Measurements from ENCODE around the gene PRR19. TPM values are rescaled to one million over a fixed set of nuclear protein-coding genes. Genes with fewer than 3 reads are reported as not detected.
"Not testable (repeated sequence)": the region's sequence is repeated elsewhere in the genome, so short reads cannot be mapped to it uniquely, and the experiment has no call there.

Gene PRR19
- total RNA-seq, 2 donors from 2014 or later, result 0.32 to 1.0 TPM

GRCh38 chr19:42254850-42255765 is 46.8 kb upstream of the PRR19 start, which contains the start of gene ERF:
TSS of gene ERF (minus strand) at chr19:42255128. CDS start at chr19:42254999, 129 bp downstream.
- H3K9me3 ChIP-seq, result no peaks in the 10 kb centered on the region
- no peaks in the 10 kb centered on the region for H3K36me3 ChIP-seq
- no peak for TF ChIP-seq CTCF (IDR thresholded peaks at IDR 0.05)
- intact Hi-C loops (cut with DNase I), result no loop called here
- H3K27ac ChIP-seq, result peak within 1 kb of the TSS; percentile 93
- peak; percentile 95 for DNase-seq
- peak within 1 kb of the TSS; percentile 86 for H3K4me3 ChIP-seq
- peak within 1 kb of the TSS; percentile 97 to 100 for H3K9ac ChIP-seq (ENCODE audit: low read depth in 2 of 2, low read length in 2 of 2)
- H3K4me1 ChIP-seq, result peaks cover 10% of the 10 kb centered on the region
- no peaks in the 10 kb centered on the region for H3K27me3 ChIP-seq

- peak overlapping the region; percentile 93 for H3K27ac ChIP-seq
- H3K27me3 ChIP-seq, result no peaks in the 10 kb centered on the region
- intact Hi-C loops (cut with DNase I), result no loop called here
- H3K9me3 ChIP-seq, result no peaks in the 10 kb centered on the region
- no peak for TF ChIP-seq CTCF (IDR thresholded peaks at IDR 0.05)
- peak overlapping the region; percentile 74 to 88 for H3K9ac ChIP-seq (ENCODE audit: low read depth in 2 of 2, low read length in 2 of 2)
- peaks cover 10% of the 10 kb centered on the region for H3K4me1 ChIP-seq
- H3K4me3 ChIP-seq, result peak overlapping the region; percentile 86
- DNase-seq, result peak; percentile 47
- H3K36me3 ChIP-seq, result no peaks in the 10 kb centered on the region
Observed at GRCh38 chr19:42255766-42256745, 45.9 kb upstream of the PRR19 start.

GRCh38 chr19:42257842-42258241 is 44.1 kb upstream of the PRR19 start:
- DNase-seq; H3K36me3 ChIP-seq; H3K4me3 ChIP-seq; H3K9me3 ChIP-seq; intact Hi-C loops (cut with DNase I); H3K27ac ChIP-seq; H3K4me1 ChIP-seq; H3K27me3 ChIP-seq; H3K9ac ChIP-seq (ENCODE audit: low read depth in 2 of 2, low read length in 2 of 2): not testable (repeated sequence)

GRCh38 chr19:42261763-42262162 is 40.2 kb upstream of the PRR19 start:
- DNase-seq, result no peak
- H3K4me1 ChIP-seq, result no peaks in the 10 kb centered on the region
- no peaks in the 10 kb centered on the region for H3K9me3 ChIP-seq
- H3K27me3 ChIP-seq, result no peaks in the 10 kb centered on the region
- no peak overlapping the region for H3K9ac ChIP-seq (ENCODE audit: low read depth in 2 of 2, low read length in 2 of 2)
- no peak overlapping the region for H3K27ac ChIP-seq
- no peak for TF ChIP-seq CTCF (IDR thresholded peaks at IDR 0.05)
- no peak overlapping the region for H3K4me3 ChIP-seq
- intact Hi-C loops (cut with DNase I), result no loop called here
- no peaks in the 10 kb centered on the region for H3K36me3 ChIP-seq

- H3K9me3 ChIP-seq; H3K27ac ChIP-seq; H3K9ac ChIP-seq (ENCODE audit: low read depth in 2 of 2, low read length in 2 of 2); H3K27me3 ChIP-seq; intact Hi-C loops (cut with DNase I); H3K4me3 ChIP-seq; H3K36me3 ChIP-seq; DNase-seq: not testable (repeated sequence)
- H3K4me1 ChIP-seq, result peaks cover 13% of the 10 kb centered on the region
Observed at GRCh38 chr19:42266105-42266504, 35.8 kb upstream of the PRR19 start.

- H3K4me3 ChIP-seq; DNase-seq; H3K27me3 ChIP-seq; H3K27ac ChIP-seq; H3K9me3 ChIP-seq; H3K36me3 ChIP-seq; intact Hi-C loops (cut with DNase I): not testable (repeated sequence)
- Histone ChIP-seq H3K4me1 (peaks cover 14% of the 10 kb centered on the region), H3K9ac (ENCODE audit: low read depth in 2 of 2, low read length in 2 of 2) (peak overlapping the region in 1 of 2 donors; percentile 99)
Observed at GRCh38 chr19:42266928-42267603, 34.9 kb upstream of the PRR19 start.

All from colonic mucosa (tissue), 4 donors.